CD4-positive, alpha-beta T cell (primary cell): ENCODE results near the gene MYO15A. TPM values are rescaled to one million over a fixed set of nuclear protein-coding genes. Genes with fewer than 3 reads are reported as not detected.

Source experiments
- ATAC-seq: fragments of 200-7000 bp; cut with Tn5 transposase; one replicate; pipeline ENCODE4 v1.10.0; 2022; ENCODE audit warnings: mild to moderate bottlenecking; ENCODE audit not compliant: poor library complexity
- CTCF ChIA-PET: fragments of 350-600 bp; sonication (Branson Sonifier 250); formaldehyde crosslinking; loops from one replicate; lab custom pipeline; 2021; ENCODE audit warnings: antibody characterized with exemption, inconsistent platforms; lab: Charles Lee
- POLR2A ChIA-PET: fragments of 350-600 bp; sonication (Branson Sonifier 250); formaldehyde crosslinking; loops from one replicate; lab custom pipeline; 2021; ENCODE audit warnings: antibody characterized with exemption, inconsistent platforms; lab: Charles Lee
- DNase-seq, 14 experiments: peaks; one replicate each; pipeline ENCODE4 v3.0.0-alpha.2; 2013 to 2020; ENCODE audit warnings: mixed read lengths in 2 of 14
- H3K27ac ChIP-seq, 2 donors: one replicate each; pipeline versions ENCODE4 v1.5.1 to v1.7.0; 2013; ENCODE audit warnings: low read length in 2 of 2, low read depth in 1 of 2, mild to moderate bottlenecking in 1 of 2
- H3K27me3 ChIP-seq, 2 experiments: 1 replicate in 1 of 2; 2 replicates in 1 of 2; pipeline versions ENCODE4 v1.6.1 to v1.7.0; 2013; ENCODE audit warnings: low read length in 2 of 2, control low read depth in 1 of 2, mild to moderate bottlenecking in 1 of 2, moderate library complexity in 1 of 2; ENCODE audit not compliant: insufficient read depth in 2 of 2, control insufficient read depth in 1 of 2
- H3K36me3 ChIP-seq: one replicate; pipeline ENCODE4 v1.6.1; 2013; ENCODE audit warnings: low read length, control low read depth; ENCODE audit not compliant: insufficient read depth
- H3K4me1 ChIP-seq: one replicate; pipeline ENCODE4 v1.6.1; 2013; ENCODE audit warnings: low read length, control low read depth; ENCODE audit not compliant: insufficient read depth
- H3K4me3 ChIP-seq: one replicate; pipeline ENCODE4 v1.5.1; 2013; ENCODE audit warnings: mild to moderate bottlenecking, low read length, moderate library complexity
- H3K9me3 ChIP-seq, 2 experiments: 1 replicate in 1 of 2; 2 replicates in 1 of 2; pipeline versions ENCODE4 v1.6.1 to v1.7.0; 2013; ENCODE audit warnings: low read length in 2 of 2, mild to moderate bottlenecking in 2 of 2, control low read depth in 1 of 2, moderate library complexity in 1 of 2; ENCODE audit not compliant: control insufficient read depth in 1 of 2, insufficient read depth in 1 of 2
- H3K27ac Mint-ChIP-seq: one replicate; pipeline ENCODE4 v1.8.0; 2020; ENCODE audit warnings: mixed read lengths
- H3K27me3 Mint-ChIP-seq: one replicate; pipeline ENCODE4 v1.8.0; 2021; ENCODE audit warnings: mixed read lengths
- H3K36me3 Mint-ChIP-seq: one replicate; pipeline ENCODE4 v1.8.0; 2021; ENCODE audit warnings: low read depth, mixed read lengths
- H3K4me1 Mint-ChIP-seq: one replicate; pipeline ENCODE4 v1.8.0; 2021; ENCODE audit warnings: low read depth, mixed read lengths
- H3K4me3 Mint-ChIP-seq: one replicate; pipeline ENCODE4 v1.8.0; 2020; ENCODE audit warnings: mild to moderate bottlenecking, mixed read lengths
- H3K9me3 Mint-ChIP-seq: one replicate; pipeline ENCODE4 v1.8.0; 2020; ENCODE audit warnings: mixed read lengths
- CTCF ChIP-seq: fragments of 200-600 bp; IDR thresholded peaks from one replicate; pipeline ENCODE4 v1.8.0; 2022; ENCODE audit warnings: antibody characterized with exemption, mild to moderate bottlenecking
- intact Hi-C, 2 experiments: fragments of 100-400 bp; cut with DNase I in 1 of 2; cut with micrococcal nuclease in 1 of 2; formaldehyde crosslinking; loops; one replicate each; pipeline versions ENCODE4 v1.15.1 to v1.9.0; 2023 to 2025; cut with DNase I, micrococcal nuclease
- total RNA-seq, 174 experiments: library from RNA in 2 of 174; stranded (reverse) in 2 of 174; gene quantifications; one replicate each; pipeline ENCODE4 v1.2.3 and lab custom pipeline; 2021 to 2026

MYO15A gene
- total RNA-seq, 2 experiments from 2014 or later, result 1.2 to 1.6 TPM

- intact Hi-C loops, result no loop called here
- no peak overlapping the region for H3K27ac ChIP-seq
- CTCF ChIA-PET, result no interaction called here
- peaks cover 5% of the 10 kb centered on the region for H3K4me1 ChIP-seq
- no peak for TF ChIP-seq CTCF
- no peaks in the 10 kb centered on the region for H3K36me3 ChIP-seq
- DNase-seq (no peak), ATAC-seq (no peak)
- POLR2A ChIA-PET, result no interaction called here
- no peaks in the 10 kb centered on the region for H3K9me3 ChIP-seq
- Mint-ChIP-seq H3K36me3 (no peaks in the 10 kb centered on the region), H3K27ac (no peak overlapping the region), H3K27me3 (no peaks in the 10 kb centered on the region), H3K4me3 (no peak overlapping the region), H3K4me1 (peaks cover 10% of the 10 kb centered on the region), H3K9me3 (no peaks in the 10 kb centered on the region)
- H3K4me3 ChIP-seq, result no peak overlapping the region
- no peaks in the 10 kb centered on the region for H3K27me3 ChIP-seq
Measured at GRCh38 chr17:18148586-18148985, 40.0 kb downstream of the MYO15A start.

- Mint-ChIP-seq H3K4me1 (peaks cover 17% of the 10 kb centered on the region), H3K36me3 (no peaks in the 10 kb centered on the region), H3K27ac (no peak overlapping the region), H3K27me3 (no peaks in the 10 kb centered on the region), H3K9me3 (no peaks in the 10 kb centered on the region), H3K4me3 (no peak overlapping the region)
- H3K27ac ChIP-seq, result no peak overlapping the region
- H3K9me3 ChIP-seq, result no peaks in the 10 kb centered on the region
- no peak overlapping the region for H3K4me3 ChIP-seq
- intact Hi-C loops, result no loop called here
- peaks cover 11% of the 10 kb centered on the region for H3K4me1 ChIP-seq
- DNase-seq, result no peak
- no peaks in the 10 kb centered on the region for H3K36me3 ChIP-seq
- POLR2A ChIA-PET, result no interaction called here
- H3K27me3 ChIP-seq, result no peaks in the 10 kb centered on the region
- no peak for TF ChIP-seq CTCF
- CTCF ChIA-PET, result no interaction called here
- no peak for ATAC-seq
Measured at GRCh38 chr17:18151290-18151689, 42.7 kb downstream of the MYO15A start.

GRCh38 chr17:18155179-18155578, 46.6 kb downstream of the MYO15A start:
- TF ChIP-seq CTCF, result no peak
- ATAC-seq, result no peak
- H3K27me3 ChIP-seq, result no peaks in the 10 kb centered on the region
- H3K4me1 ChIP-seq, result peaks cover 26% of the 10 kb centered on the region
- POLR2A ChIA-PET, result no interaction called here
- Mint-ChIP-seq H3K27ac (no peak overlapping the region), H3K9me3 (no peaks in the 10 kb centered on the region), H3K4me1 (peaks cover 32% of the 10 kb centered on the region), H3K4me3 (no peak overlapping the region), H3K36me3 (no peaks in the 10 kb centered on the region), H3K27me3 (no peaks in the 10 kb centered on the region)
- H3K27ac ChIP-seq, result no peak overlapping the region
- no peaks in the 10 kb centered on the region for H3K9me3 ChIP-seq
- H3K36me3 ChIP-seq, result no peaks in the 10 kb centered on the region
- no peak overlapping the region for H3K4me3 ChIP-seq
- DNase-seq, result no peak
- intact Hi-C loops, result no loop called here
- CTCF ChIA-PET, result no interaction called here
